Activated gamma-delta T cell (primary cell): ENCODE data around the gene PNPLA6.

ENCODE experiments used
- DNase-seq: peaks from one replicate; lab custom pipeline; 2025; lab: John Stamatoyannopoulos, UW

PNPLA6 gene

DNA sequence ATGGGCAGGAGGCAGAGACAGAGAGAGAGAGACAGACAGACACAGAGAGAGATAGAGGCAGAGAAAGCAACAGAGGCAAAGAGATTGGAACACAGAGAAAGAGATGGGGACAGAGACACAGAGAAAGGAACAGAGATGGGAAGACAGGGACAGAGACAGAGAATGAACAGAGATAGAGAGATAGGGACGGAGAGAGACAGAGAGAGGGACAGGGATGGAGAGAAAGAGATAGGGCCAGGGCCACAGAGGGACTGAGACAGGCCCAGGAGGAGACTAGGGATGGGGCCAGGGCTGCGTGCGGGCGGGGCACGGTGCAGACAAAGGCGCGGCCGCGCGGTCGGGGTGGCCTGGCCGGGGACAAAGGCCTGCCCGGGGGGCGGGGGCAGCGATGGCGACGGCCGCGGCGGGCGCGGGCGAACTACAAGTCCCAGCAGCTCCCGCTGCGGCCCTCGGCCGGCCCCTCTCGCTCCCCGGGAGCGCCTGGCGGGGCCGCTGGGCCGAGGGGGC lies 19.8 kb upstream of the PNPLA6 start, which contains the start of gene ZNF358:
ZNF358 (plus strand) TSS at position 459 of the 507 bp plus-strand sequence. CDS start 3,140 bp downstream, outside the sequence.
- no peak for DNase-seq

DNA sequence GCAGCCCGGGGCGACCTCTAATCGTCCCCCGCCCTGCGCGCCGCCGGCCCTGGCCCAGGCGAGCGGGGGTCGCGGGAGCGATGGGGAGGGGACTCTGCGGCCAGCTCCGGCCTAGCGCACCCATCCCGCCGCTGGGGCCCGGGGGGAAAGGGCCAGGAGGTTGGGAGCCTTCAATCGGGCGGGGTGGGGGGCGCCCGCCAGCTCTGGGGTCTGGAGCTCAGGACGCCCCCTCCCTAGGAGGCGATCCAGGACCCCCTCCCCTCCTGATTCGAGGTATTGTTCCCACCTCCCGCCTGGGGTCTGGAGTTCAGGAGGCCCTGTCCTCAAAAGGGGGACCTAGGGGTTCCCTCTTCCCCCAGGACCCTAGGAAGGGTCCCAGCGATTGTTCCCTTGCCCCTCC lies 19.2 kb upstream of the PNPLA6 start:
- no peak for DNase-seq

GRCh38 chr19:7516878-7517277 lies 18.6 kb upstream of the PNPLA6 start:
- DNase-seq = no peak

DNA sequence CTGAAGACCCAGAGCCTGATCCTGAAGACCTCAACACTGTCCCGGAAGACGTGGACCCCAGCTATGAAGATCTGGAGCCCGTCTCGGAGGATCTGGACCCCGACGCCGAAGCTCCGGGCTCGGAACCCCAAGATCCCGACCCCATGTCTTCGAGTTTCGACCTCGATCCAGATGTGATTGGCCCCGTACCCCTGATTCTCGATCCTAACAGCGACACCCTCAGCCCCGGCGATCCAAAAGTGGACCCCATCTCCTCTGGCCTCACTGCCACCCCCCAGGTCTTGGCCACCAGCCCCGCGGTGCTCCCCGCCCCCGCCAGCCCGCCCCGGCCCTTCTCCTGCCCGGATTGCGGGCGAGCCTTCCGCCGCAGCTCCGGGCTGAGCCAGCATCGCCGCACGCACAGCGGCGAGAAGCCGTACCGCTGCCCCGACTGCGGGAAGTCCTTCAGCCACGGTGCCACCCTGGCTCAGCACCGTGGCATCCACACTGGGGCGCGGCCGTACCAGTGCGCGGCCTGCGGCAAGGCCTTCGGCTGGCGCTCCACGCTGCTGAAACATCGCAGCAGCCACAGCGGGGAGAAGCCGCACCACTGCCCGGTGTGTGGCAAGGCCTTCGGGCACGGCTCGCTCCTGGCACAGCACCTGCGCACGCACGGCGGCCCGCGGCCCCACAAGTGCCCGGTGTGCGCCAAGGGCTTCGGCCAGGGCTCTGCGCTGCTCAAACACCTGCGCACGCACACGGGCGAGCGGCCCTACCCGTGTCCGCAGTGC lies 16.0 kb upstream of the PNPLA6 start:
- no peak for DNase-seq

- DNase-seq = no peak
These were observed 15.1 kb upstream of the PNPLA6 start for GRCh38 chr19:7520131-7521051.

- no peak for DNase-seq
These were observed 13.9 kb upstream of the PNPLA6 start for GRCh38 chr19:7521551-7522071.

GRCh38 chr19:7522072-7522922 lies 13.2 kb upstream of the PNPLA6 start, which contains the start of gene MCOLN1:
TSS of gene MCOLN1 (plus strand) at chr19:7522624. CDS start at chr19:7522751, 127 bp downstream.
- peak; percentile 98 for DNase-seq

DNA sequence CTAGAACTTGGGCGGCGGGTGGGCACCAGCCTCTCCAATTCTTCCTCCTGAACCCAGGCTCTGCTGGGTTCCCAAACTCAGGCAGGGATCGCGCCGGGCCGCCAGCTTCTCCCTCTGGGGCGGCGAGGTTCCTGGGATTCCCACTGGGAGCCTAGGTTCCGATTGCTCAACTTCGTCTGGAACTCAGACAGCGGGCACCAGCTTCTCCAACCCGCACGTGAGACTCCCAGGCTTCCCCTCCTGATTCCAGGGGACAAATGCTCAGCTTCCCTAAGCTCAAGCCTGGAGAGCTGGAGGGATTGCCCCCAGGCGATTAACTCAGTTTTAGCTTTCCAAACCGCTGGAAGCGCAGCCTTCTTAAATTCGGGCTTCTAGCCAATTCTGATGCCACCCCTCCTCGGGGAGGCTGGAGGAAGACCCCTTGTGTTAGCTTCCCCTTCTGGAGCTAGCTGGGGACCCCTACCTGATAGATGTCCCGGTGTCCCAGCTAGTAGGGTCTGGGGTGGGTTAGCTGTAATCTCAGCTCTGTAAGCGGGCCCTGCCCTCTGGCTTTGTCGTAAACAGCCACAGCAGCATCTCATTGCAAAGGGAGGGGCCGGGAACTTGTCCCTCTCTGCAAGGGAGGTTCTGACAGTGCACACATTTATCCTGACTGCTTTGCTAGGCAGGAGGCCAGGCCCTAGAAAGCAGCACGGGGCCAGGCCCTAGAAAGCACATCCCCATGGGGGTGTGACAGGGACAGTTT lies 12.4 kb upstream of the PNPLA6 start:
- no peak for DNase-seq

- no peak for DNase-seq
These were observed 11.0 kb upstream of the PNPLA6 start for GRCh38 chr19:7524523-7524922.

DNA sequence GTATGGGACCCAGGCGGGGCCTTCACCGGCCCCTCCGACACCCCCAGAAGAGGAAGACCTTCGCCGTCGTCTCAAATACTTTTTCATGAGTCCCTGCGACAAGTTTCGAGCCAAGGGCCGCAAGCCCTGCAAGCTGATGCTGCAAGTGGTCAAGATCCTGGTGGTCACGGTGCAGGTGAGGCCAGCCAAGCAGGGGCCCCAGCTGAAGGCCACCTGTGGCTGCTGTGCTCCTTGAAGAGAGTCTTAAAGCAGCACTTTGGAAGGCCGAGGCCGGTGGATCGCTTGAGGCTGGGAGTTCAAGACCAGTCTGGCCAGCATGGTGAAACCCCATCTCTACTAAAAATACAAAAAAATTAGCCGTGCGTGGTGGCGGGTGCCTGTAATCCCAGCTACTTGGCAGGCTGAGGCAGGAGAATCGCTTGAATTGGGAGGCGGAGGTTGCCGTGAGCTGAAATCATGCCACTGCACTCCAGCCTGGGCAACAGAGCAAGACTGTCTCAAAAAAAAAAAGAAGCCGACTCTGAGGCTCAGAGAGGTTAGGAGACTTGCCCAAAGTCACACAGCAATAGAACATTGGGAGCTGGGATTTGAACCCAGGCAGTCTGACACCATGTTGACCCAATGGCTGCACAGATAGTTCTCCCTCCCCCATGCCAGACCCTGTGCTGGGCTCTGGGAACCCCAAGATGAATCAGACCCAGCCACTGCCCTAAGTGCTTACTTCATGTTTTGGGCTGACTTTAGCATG lies 10.4 kb upstream of the PNPLA6 start:
- DNase-seq = no peak

DNA sequence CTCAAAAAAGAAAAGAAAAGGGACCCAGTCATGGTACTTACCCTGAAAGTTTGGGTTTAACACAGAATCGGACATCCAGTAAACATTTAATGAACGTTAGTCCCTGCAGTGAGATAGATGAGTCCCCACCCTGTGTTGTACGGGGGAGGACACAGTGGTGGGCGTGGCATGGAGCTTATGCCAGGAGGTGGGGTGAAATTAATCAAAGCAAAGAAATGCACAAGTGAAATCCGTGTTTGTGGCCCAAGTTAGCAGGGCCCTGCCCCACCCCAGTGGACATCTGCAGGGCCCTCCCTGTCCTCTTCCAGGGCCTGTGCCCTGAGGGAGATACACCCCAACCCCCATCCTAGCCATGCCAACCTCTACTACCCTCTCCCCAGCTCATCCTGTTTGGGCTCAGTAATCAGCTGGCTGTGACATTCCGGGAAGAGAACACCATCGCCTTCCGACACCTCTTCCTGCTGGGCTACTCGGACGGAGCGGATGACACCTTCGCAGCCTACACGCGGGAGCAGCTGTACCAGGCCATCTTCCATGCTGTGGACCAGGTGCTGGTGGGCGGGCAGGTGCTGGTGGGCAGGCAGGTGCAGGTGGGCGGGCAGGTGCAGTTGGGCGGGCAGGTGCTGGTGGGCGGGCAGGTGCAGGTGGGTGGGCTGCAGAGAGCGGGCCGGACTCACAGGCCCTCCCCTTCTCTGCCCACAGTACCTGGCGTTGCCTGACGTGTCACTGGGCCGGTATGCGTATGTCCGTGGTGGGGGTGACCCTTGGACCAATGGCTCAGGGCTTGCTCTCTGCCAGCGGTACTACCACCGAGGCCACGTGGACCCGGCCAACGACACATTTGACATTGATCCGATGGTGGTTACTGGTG lies 9.2 kb upstream of the PNPLA6 start:
- DNase-seq = no peak

- no peak for DNase-seq
These were observed 7.9 kb upstream of the PNPLA6 start for GRCh38 chr19:7527516-7528191.

GRCh38 chr19:7528192-7528519 lies 7.4 kb upstream of the PNPLA6 start:
- no peak for DNase-seq

GRCh38 chr19:7528522-7529245 lies 6.8 kb upstream of the PNPLA6 start:
- DNase-seq = no peak

DNA sequence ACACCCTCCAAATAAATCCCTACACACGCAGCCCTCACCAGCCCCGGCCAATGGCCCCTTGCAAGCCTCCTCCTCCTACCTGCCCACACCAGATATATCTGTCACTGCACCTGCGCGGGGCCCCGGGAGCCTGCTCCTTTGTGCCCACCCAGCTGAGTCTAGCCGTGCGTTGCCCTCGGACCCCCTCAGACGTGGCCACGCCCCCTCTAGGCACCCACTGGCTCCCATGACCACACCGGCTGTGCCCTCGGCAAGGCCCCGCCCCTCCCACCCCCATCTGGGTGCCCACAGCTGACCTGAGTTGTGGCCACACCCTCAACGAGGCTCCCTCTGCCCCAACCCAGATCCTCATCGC lies 6.3 kb upstream of the PNPLA6 start:
- DNase-seq = no peak

DNA sequence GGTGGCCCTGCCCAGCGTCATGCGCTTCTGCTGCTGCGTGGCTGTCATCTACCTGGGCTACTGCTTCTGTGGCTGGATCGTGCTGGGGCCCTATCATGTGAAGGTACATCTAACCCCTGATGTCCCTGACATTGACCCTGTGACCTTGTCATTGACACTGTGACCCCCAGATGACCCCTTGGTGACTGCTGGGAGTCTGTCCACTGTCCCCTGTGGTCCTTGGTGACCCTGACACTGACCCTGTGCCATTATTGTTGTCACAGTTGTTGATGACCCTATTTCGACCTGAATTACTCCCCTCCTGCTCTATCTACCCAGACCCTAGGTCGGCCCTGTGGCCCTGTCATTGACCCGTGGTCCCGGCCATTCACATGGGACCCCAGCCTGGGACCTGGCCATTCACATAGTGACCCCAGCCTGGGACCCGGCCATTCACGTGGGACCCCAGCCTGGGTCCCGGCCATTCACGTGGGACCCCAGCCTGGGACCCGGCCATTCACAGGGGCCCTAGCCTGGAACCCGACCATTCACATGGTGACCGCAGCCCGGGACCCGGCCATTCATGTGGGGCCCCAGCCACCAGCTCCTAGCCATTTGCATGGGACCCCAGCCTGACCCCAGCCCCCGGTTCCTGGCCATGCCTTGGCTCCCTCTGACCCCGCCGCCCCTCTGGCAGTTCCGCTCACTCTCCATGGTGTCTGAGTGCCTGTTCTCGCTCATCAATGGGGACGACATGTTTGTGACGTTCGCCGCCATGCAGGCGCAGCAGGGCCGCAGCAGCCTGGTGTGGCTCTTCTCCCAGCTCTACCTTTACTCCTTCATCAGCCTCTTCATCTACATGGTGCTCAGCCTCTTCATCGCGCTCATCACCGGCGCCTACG lies 5.7 kb upstream of the PNPLA6 start:
- no peak for DNase-seq
